NCI-H345 treated with DMSO at 0.1 percent for 48 hours (cell line): ENCODE measurements around the gene MVP.
"Not testable (repeated sequence)": the region's sequence is repeated elsewhere in the genome, so short reads cannot be mapped to it uniquely, and the experiment has no call there.

Experiments
- DNase-seq: peaks from one replicate; lab custom pipeline; 2025; ENCODE audit not compliant: unreplicated experiment; lab: John Stamatoyannopoulos, UW

Gene MVP

GRCh38 chr16:29820271-29820701 lies at the start of gene MVP:
MVP (plus strand) TSS chr16:29820462; CDS start chr16:29830550, 10,088 bp downstream.
- DNase-seq: peak; percentile 51

GRCh38 chr16:29772330-29772729 lies 47.9 kb upstream of the MVP start:
- not testable (repeated sequence) for DNase-seq

- DNase-seq: no peak
These were observed 45.5 kb upstream of the MVP start for GRCh38 chr16:29774730-29775129.

GRCh38 chr16:29775742-29776408 lies 44.4 kb upstream of the MVP start:
- no peak for DNase-seq

- no peak for DNase-seq
These were observed 42.5 kb upstream of the MVP start, which contains the start of gene ZG16 for GRCh38 chr16:29777576-29778350. ZG16 (plus strand) TSS chr16:29778256; CDS start chr16:29779267, 1,011 bp downstream.

- no peak for DNase-seq
These were observed 40.8 kb upstream of the MVP start for GRCh38 chr16:29779474-29779873.

- not testable (repeated sequence) for DNase-seq
These were observed 36.9 kb upstream of the MVP start for GRCh38 chr16:29783094-29783953.

GRCh38 chr16:29784157-29784556 lies 36.1 kb upstream of the MVP start:
- DNase-seq: no peak

- no peak for DNase-seq
These were observed 35.3 kb upstream of the MVP start for GRCh38 chr16:29784901-29785500.

GRCh38 chr16:29787155-29787554 lies 33.1 kb upstream of the MVP start:
- not testable (repeated sequence) for DNase-seq

- no peak for DNase-seq
These were observed 30.5 kb upstream of the MVP start for GRCh38 chr16:29789775-29790182.

GRCh38 chr16:29790183-29790948 lies 29.9 kb upstream of the MVP start, which contains the start of gene KIF22:
KIF22 (plus strand) TSS chr16:29790751; CDS start chr16:29790760, 9 bp downstream.
- DNase-seq: peak; percentile 99

GRCh38 chr16:29790949-29791844 lies 29.1 kb upstream of the MVP start:
- no peak for DNase-seq

- DNase-seq: no peak
These were observed 28.1 kb upstream of the MVP start for GRCh38 chr16:29791845-29792807.

- not testable (repeated sequence) for DNase-seq
These were observed 27.1 kb upstream of the MVP start for GRCh38 chr16:29793153-29793552.

- DNase-seq: no peak
These were observed 26.0 kb upstream of the MVP start for GRCh38 chr16:29794231-29794710.

- no peak for DNase-seq
These were observed 17.8 kb upstream of the MVP start for GRCh38 chr16:29802416-29802935.
